Aorta (tissue), 5 donors: ENCODE data around the gene CUX1. TPM values are rescaled to one million over a fixed set of nuclear protein-coding genes. Genes with fewer than 3 reads are reported as not detected.
"Not testable (repeated sequence)": the region's sequence is repeated elsewhere in the genome, so short reads cannot be mapped to it uniquely, and the experiment has no call there.

ENCODE experiments used
- ATAC-seq: fragments of 200-7000 bp; cut with Tn5 transposase; one replicate; pipeline ENCODE4 v1.9.1; 2022; ENCODE audit warnings: moderate library complexity; ENCODE audit not compliant: low FRiP score
- DNase-seq, 2 donors: peaks; one replicate each; pipeline ENCODE4 v3.0.0-alpha.2; 2020
- H3K27ac ChIP-seq, 2 donors: one replicate each; pipeline ENCODE4 v1.5.1; 2013; ENCODE audit warnings: low read length in 2 of 2, mild to moderate bottlenecking in 2 of 2, moderate library complexity in 2 of 2, control low read depth in 1 of 2, inconsistent platforms in 1 of 2, low read depth in 1 of 2
- H3K27me3 ChIP-seq, 2 donors: one replicate each; pipeline ENCODE4 v1.6.1; 2013; ENCODE audit warnings: control low read depth in 1 of 2, low read length in 1 of 2, mild to moderate bottlenecking in 1 of 2, moderate library complexity in 1 of 2; ENCODE audit not compliant: insufficient read depth in 2 of 2, control insufficient read depth in 1 of 2
- H3K36me3 ChIP-seq, 2 donors: one replicate each; pipeline ENCODE4 v1.6.1; 2013; ENCODE audit warnings: control low read depth in 1 of 2, low read length in 1 of 2, mild to moderate bottlenecking in 1 of 2; ENCODE audit not compliant: insufficient read depth in 2 of 2, control insufficient read depth in 1 of 2
- H3K4me1 ChIP-seq, 2 donors: one replicate each; pipeline ENCODE4 v1.6.1; 2013; ENCODE audit warnings: low read length in 2 of 2, control low read depth in 1 of 2, mild to moderate bottlenecking in 1 of 2, moderate library complexity in 1 of 2; ENCODE audit not compliant: insufficient read depth in 2 of 2, control insufficient read depth in 1 of 2
- H3K4me3 ChIP-seq, 2 donors: one replicate each; pipeline ENCODE4 v1.5.1; 2013; ENCODE audit warnings: low read length in 2 of 2, control low read depth in 1 of 2, mild to moderate bottlenecking in 1 of 2
- H3K9me3 ChIP-seq: one replicate; pipeline ENCODE4 v1.6.1; 2013; ENCODE audit warnings: mild to moderate bottlenecking, low read length; ENCODE audit not compliant: control insufficient read depth
- WGBS, 2 donors: extraction: QIAGEN DNeasy Blood & Tissue Kit; methylation state at CpG; one replicate each; pipeline ENCODE4 v1.1.7; 2013; 5-methylcytosine and 5-hydroxymethylcytosine counted together
- intact Hi-C, 2 donors: fragments of 100-400 bp; cut with DNase I; formaldehyde crosslinking; loops; one replicate each; pipeline versions ENCODE4 v1.14.2 to v1.15.0; 2022
- polyA plus RNA-seq, 2 donors: library from polyadenylated mRNA; stranded (reverse); fragments of 200-250 nt; gene quantifications; one replicate each; pipeline ENCODE4 v1.2.3, GENCODE V29; 2013
- total RNA-seq, 2 donors: library from RNA; stranded (reverse); fragmentation: NEBNext Ultra II Directional; extraction: Animal tissue kit (Norgen Biotek cat#: 25700); gene quantifications; one replicate each; pipeline ENCODE4 v1.2.1, GENCODE V29; 2021
- donor health status: healthy with polysubstance abuse.
- donor health status: Bipolar disorder and iron deficiency.
- donor health status: DM: no; HTN: no; CAD: no.
- donor health status: DM: no; HTN: no; CAD: no.
- donor health status: DM: yes; HTN: yes; CAD: no.

The CUX1 gene
- total and polyA plus RNA-seq, 4 donors = 51.6 to 159 (median 94.1) TPM

- H3K9me3 ChIP-seq, intact Hi-C loops, H3K4me3 ChIP-seq, ATAC-seq, H3K36me3 ChIP-seq, H3K4me1 ChIP-seq, H3K27me3 ChIP-seq: not testable (repeated sequence)
- H3K27ac ChIP-seq = peak overlapping the region in 1 of 2 donors; percentile 32
- peak in 1 of 2 donors; percentile 12 for DNase-seq
- 81 to 84% methylated on average over 13 of the region's 13 CpGs for WGBS, 2 donors
Observed at GRCh38 chr7:102012112-102012830, 194.8 kb downstream of the CUX1 start.

GRCh38 chr7:102012941-102013461, 195.6 kb downstream of the CUX1 start:
- no peaks in the 10 kb centered on the region for H3K36me3 ChIP-seq
- intact Hi-C loops = no loop called here
- no peaks in the 10 kb centered on the region for H3K27me3 ChIP-seq
- ATAC-seq = no peak
- peak in 1 of 2 donors; percentile 7 for DNase-seq
- peak overlapping the region in 1 of 2 donors; percentile 20 for H3K27ac ChIP-seq
- H3K9me3 ChIP-seq = no peaks in the 10 kb centered on the region
- H3K4me1 ChIP-seq = no peaks in the 10 kb centered on the region
- WGBS, 2 donors = 14 to 21% methylated on average over 9 of the region's 9 CpGs
- no peak overlapping the region for H3K4me3 ChIP-seq

GRCh38 chr7:102018876-102019275, 201.4 kb downstream of the CUX1 start:
- Histone ChIP-seq H3K27me3 (no peaks in the 10 kb centered on the region), H3K27ac (no peak overlapping the region), H3K9me3 (no peaks in the 10 kb centered on the region), H3K4me1 (no peaks in the 10 kb centered on the region), H3K36me3 (no peaks in the 10 kb centered on the region), H3K4me3 (no peak overlapping the region)
- no peak for ATAC-seq
- DNase-seq = peak in 1 of 2 donors; percentile 11
- intact Hi-C loops = no loop called here
- 84 to 91% methylated on average over 12 of the region's 12 CpGs for WGBS, 2 donors

GRCh38 chr7:102019461-102019860, 202.0 kb downstream of the CUX1 start:
- Histone ChIP-seq H3K4me3 (no peak overlapping the region), H3K4me1 (no peaks in the 10 kb centered on the region), H3K36me3 (no peaks in the 10 kb centered on the region), H3K9me3 (no peaks in the 10 kb centered on the region), H3K27ac (no peak overlapping the region), H3K27me3 (no peaks in the 10 kb centered on the region)
- WGBS, 2 donors = 74 to 85% methylated on average over 7 of the region's 7 CpGs
- DNase-seq (peak in 1 of 2 donors; percentile 42), ATAC-seq (no peak)
- intact Hi-C loops = no loop called here

GRCh38 chr7:102021841-102022618, 204.6 kb downstream of the CUX1 start:
- Histone ChIP-seq H3K36me3 (no peaks in the 10 kb centered on the region), H3K27me3 (no peaks in the 10 kb centered on the region), H3K27ac (no peak overlapping the region), H3K4me1 (no peaks in the 10 kb centered on the region), H3K4me3 (no peak overlapping the region), H3K9me3 (no peaks in the 10 kb centered on the region)
- peak in 1 of 2 donors; percentile 38 for DNase-seq
- no peak for ATAC-seq
- 88 to 94% methylated on average over 24 of the region's 24 CpGs for WGBS, 2 donors
- intact Hi-C loops = no loop called here

- intact Hi-C loops = no loop called here
- Histone ChIP-seq H3K27ac (no peak overlapping the region), H3K36me3 (no peaks in the 10 kb centered on the region), H3K27me3 (no peaks in the 10 kb centered on the region), H3K9me3 (no peaks in the 10 kb centered on the region), H3K4me1 (no peaks in the 10 kb centered on the region), H3K4me3 (no peak overlapping the region)
- 67 to 71% methylated on average over 10 of the region's 10 CpGs for WGBS, 2 donors
- DNase-seq (peak in 1 of 2 donors; percentile 74), ATAC-seq (no peak)
Observed at GRCh38 chr7:102024005-102024768, 206.8 kb downstream of the CUX1 start.

GRCh38 chr7:102024769-102025391, 207.5 kb downstream of the CUX1 start:
- Histone ChIP-seq H3K27me3 (no peaks in the 10 kb centered on the region), H3K9me3 (no peaks in the 10 kb centered on the region), H3K4me3 (no peak overlapping the region), H3K36me3 (no peaks in the 10 kb centered on the region), H3K4me1 (no peaks in the 10 kb centered on the region), H3K27ac (no peak overlapping the region)
- intact Hi-C loops = no loop called here
- 52 to 70% methylated on average over 14 to 15 of the region's 15 CpGs for whole genome bisulfite sequencing, 2 donors
- ATAC-seq = no peak
- peak in 1 of 2 donors; percentile 38 for DNase-seq

- 85 to 99% methylated on average over 4 of the region's 4 CpGs for WGBS, 2 donors
- not testable (repeated sequence) for H3K9me3 ChIP-seq
Observed at GRCh38 chr7:102025777-102026176, 208.4 kb downstream of the CUX1 start.

More at GRCh38 chr7:102025777-102026176, 208.4 kb downstream of the CUX1 start:
- H3K4me1 ChIP-seq, DNase-seq, H3K36me3 ChIP-seq, H3K4me3 ChIP-seq, H3K27ac ChIP-seq, ATAC-seq, H3K27me3 ChIP-seq, intact Hi-C loops: not testable (repeated sequence)
